Measurements from ENCODE around the gene TRAF3IP3. TPM values are rescaled to one million over a fixed set of nuclear protein-coding genes. Genes with fewer than 3 reads are reported as not detected.

TRAF3IP3 gene
- polyA plus RNA-seq, 2 of the 4 experiments (the other 2 are of a cell fraction), result not detected

- 47% methylated on average over 11 of the region's 11 CpGs for WGBS (ENCODE audit: missing lambda C conversion rate)
- DNase-seq (ENCODE audit: low read depth in 1 of 2, low spot score in 1 of 2) (peak in 1 of 2 experiments; percentile 52), FAIRE-seq (no peak), ATAC-seq (no peak)
- H3K4me1 ChIP-seq, result peaks cover 33% of the 10 kb centered on the region
- no peak overlapping the region for H3K4me3 ChIP-seq
- ChIA-PET POLR2A (no interaction called here), CTCF (interaction anchor here (1.1 to 8.2 kb wide), 8 partner anchors 10 to 163 kb away, joined by 3 to 114 read pairs (median 5); no protein-coding TSS in a partner anchor)
- no peaks in the 10 kb centered on the region for H3K9me3 ChIP-seq
- no peak for TF ChIP-seq RCOR1 (IDR thresholded peaks at IDR 0.05; ENCODE audit: low read depth, low read length)
- TF ChIP-seq JUNB (IDR thresholded peaks at IDR 0.05), result 0 out of 2 replicates have a peak, but pooled peaks have one; percentile 16
- no peak overlapping the region for H3K27ac ChIP-seq
- H3K4me2 ChIP-seq, result peak overlapping the region; percentile 31
These were observed 70.0 kb downstream of the TRAF3IP3 start for GRCh38 chr1:209825591-209826434.

- peak within 1 kb of the TSS; percentile 75 for H3K4me3 ChIP-seq
- FAIRE-seq, result peak; percentile 99
- 6% methylated on average over 41 of the region's 51 CpGs for WGBS (ENCODE audit: missing lambda C conversion rate)
- H3K4me1 ChIP-seq, result peaks cover 33% of the 10 kb centered on the region
- no peaks in the 10 kb centered on the region for H3K9me3 ChIP-seq
- DNase-seq (ENCODE audit: low read depth in 1 of 2, low spot score in 1 of 2), result peak; percentile 80 to 98
- peak within 1 kb of the TSS; percentile 85 to 90 for H3K27ac ChIP-seq
- POLR2A ChIA-PET, result interaction anchor here (0.6 to 1.8 kb wide), 5 partner anchors 9 to 348 kb away, joined by 3 to 14 read pairs (median 6); partner anchors contain the start of gene C1orf74
- CTCF ChIA-PET, result interaction anchor here (0.6 to 8.2 kb wide), 14 partner anchors 10 to 59 kb away, joined by 3 to 114 read pairs (median 3); no protein-coding TSS in a partner anchor
- H3K4me2 ChIP-seq, result peak within 1 kb of the TSS; percentile 76
- ATAC-seq, result peak; percentile 90 to 93
- TF ChIP-seq CEBPB (IDR thresholded peaks at IDR 0.05), result no peak
- TF ChIP-seq GATA3 (IDR thresholded peaks at IDR 0.05; ENCODE audit: borderline replicate concordance), result peak; percentile 70; the same call in 1 of the 2 replicates
- peak; percentile 37; the same call in 1 of the 2 replicates for TF ChIP-seq EHF (CRISPR knock-in tag; IDR thresholded peaks at IDR 0.05)
- TF ChIP-seq POLR2A (IDR thresholded peaks at IDR 0.05; ENCODE audit: low read length), result peak; percentile 67
- no peak for TF ChIP-seq FOSL2 (IDR thresholded peaks at IDR 0.05)
- no peak for TF ChIP-seq FOSL2 (CRISPR knock-in tag; IDR thresholded peaks at IDR 0.05)
- TF ChIP-seq E2F6 (IDR thresholded peaks at IDR 0.05; ENCODE audit: borderline replicate concordance, low read depth), result peak; percentile 45; the same call in 1 of the 2 replicates
- peak; percentile 16 for TF ChIP-seq PHF8 (IDR thresholded peaks at IDR 0.05; ENCODE audit: borderline replicate concordance, low read depth)
- TF ChIP-seq MAZ (IDR thresholded peaks at IDR 0.05; ENCODE audit: borderline replicate concordance, low read depth, low read length), result no peak
- no peak for TF ChIP-seq BHLHE40 (IDR thresholded peaks at IDR 0.05; ENCODE audit: low read depth, low read length)
- no peak for TF ChIP-seq KDM5A (IDR thresholded peaks at IDR 0.05)
- peak; percentile 98 for TF ChIP-seq MYC (IDR thresholded peaks at IDR 0.05; ENCODE audit: borderline replicate concordance, low read length)
- peak; percentile 79 for TF ChIP-seq USF2 (IDR thresholded peaks at IDR 0.05)
- TF ChIP-seq NPAS2 (CRISPR knock-in tag; IDR thresholded peaks at IDR 0.05; ENCODE audit: borderline replicate concordance), result no peak
- TF ChIP-seq HEYL (CRISPR knock-in tag; IDR thresholded peaks at IDR 0.05), result no peak
- TF ChIP-seq MAFK (IDR thresholded peaks at IDR 0.05; ENCODE audit: partially characterized antibody), result peak; percentile 49
- no peak for TF ChIP-seq KDM1A (IDR thresholded peaks at IDR 0.05; ENCODE audit: low read depth)
- 0 out of 2 replicates have a peak, but pooled peaks have one; percentile 29 for TF ChIP-seq RFX5 (IDR thresholded peaks at IDR 0.05)
- no peak for TF ChIP-seq RCOR1 (IDR thresholded peaks at IDR 0.05; ENCODE audit: low read depth, low read length)
- no peak for TF ChIP-seq HOXB13 (CRISPR knock-in tag; IDR thresholded peaks at IDR 0.05; ENCODE audit: low read depth)
- 0 out of 5 replicates have a peak, but pooled peaks of 1 of the 2 experiments have one; percentile 14 for TF ChIP-seq RAD21 (conservative IDR thresholded peaks at IDR 0.05 in 1 of 2, IDR thresholded peaks at IDR 0.05 in 1 of 2)
- TF ChIP-seq ATOH8 (CRISPR knock-in tag; IDR thresholded peaks at IDR 0.05; ENCODE audit: low read depth), result no peak
- TF ChIP-seq HOXB5 (CRISPR knock-in tag; IDR thresholded peaks at IDR 0.05), result no peak
- no peak for TF ChIP-seq NFE2L2 (conservative IDR thresholded peaks at IDR 0.05; ENCODE audit: low read length)
- TF ChIP-seq EHMT2 (IDR thresholded peaks at IDR 0.05; ENCODE audit: low read depth), result no peak
- TF ChIP-seq MAX (IDR thresholded peaks at IDR 0.05), result peak; percentile 100
- TF ChIP-seq FOSB (CRISPR knock-in tag; IDR thresholded peaks at IDR 0.05), result no peak
- TF ChIP-seq SMC3 (IDR thresholded peaks at IDR 0.05), result peak; percentile 28; the same call in 1 of the 3 replicates
- peak; percentile 84 to 85 for TF ChIP-seq JUN (IDR thresholded peaks at IDR 0.05)
- TF ChIP-seq ZNF302 (CRISPR knock-in tag; IDR thresholded peaks at IDR 0.05), result no peak
These were observed 71.8 kb downstream of the TRAF3IP3 start, which contains the start of gene UTP25 for GRCh38 chr1:209827384-209828262. Gene UTP25 (plus strand): TSS chr1:209827972. CDS start chr1:209828064, 92 bp downstream.

Measured in A549 (cell line).